Endothelial cell of umbilical vein (primary cell): Measurements from ENCODE around the gene KDM3A.

Experiments
- CTCF ChIP-seq, 2 donors: IDR thresholded peaks; 1 replicate in 1 of 2; 2 replicates in 1 of 2; pipeline ENCODE4 v1.5.1; 2011; ENCODE audit warnings: low read length in 2 of 2, mild to moderate bottlenecking in 2 of 2, moderate library complexity in 2 of 2, control low read depth in 1 of 2, inconsistent platforms in 1 of 2, low read depth in 1 of 2; ENCODE audit not compliant: insufficient read depth in 1 of 2; ENCODE audit errors: extremely low read depth in 1 of 2
- EZH2 ChIP-seq: IDR thresholded peaks from 2 replicates; pipeline ENCODE4 v1.6.1; 2012; ENCODE audit warnings: borderline replicate concordance, low read depth, mild to moderate bottlenecking, moderate library complexity, low read length, inconsistent platforms; ENCODE audit not compliant: severe bottlenecking
- FOS ChIP-seq: IDR thresholded peaks from 2 replicates; pipeline ENCODE4 v1.6.1; 2011; ENCODE audit warnings: mild to moderate bottlenecking, low read length, moderate library complexity, borderline replicate concordance; ENCODE audit not compliant: insufficient read depth
- GATA2 ChIP-seq: IDR thresholded peaks from 2 replicates; pipeline ENCODE4 v1.7.0; 2011; ENCODE audit warnings: low read depth, mild to moderate bottlenecking, moderate library complexity, mixed read lengths, low read length; ENCODE audit not compliant: insufficient read length, insufficient read depth
- JUN ChIP-seq: IDR thresholded peaks from 2 replicates; pipeline ENCODE4 v1.6.1; 2011; ENCODE audit warnings: borderline replicate concordance, low read depth; ENCODE audit not compliant: insufficient read length, insufficient read depth
- MAX ChIP-seq: IDR thresholded peaks from 2 replicates; pipeline ENCODE4 v1.6.1; 2011; ENCODE audit not compliant: insufficient read depth, insufficient read length
- MYC ChIP-seq: IDR thresholded peaks from one replicate; pipeline ENCODE4 v1.6.1; 2011; ENCODE audit warnings: mild to moderate bottlenecking, low read depth, low read length
- POLR2A ChIP-seq: IDR thresholded peaks from 2 replicates; pipeline ENCODE4 v1.6.1; 2012; ENCODE audit warnings: low read depth, mild to moderate bottlenecking, control low read depth, low read length
- POLR2AphosphoS5 ChIP-seq: IDR thresholded peaks from 2 replicates; pipeline ENCODE4 v1.6.1; 2012; ENCODE audit warnings: low read depth, mild to moderate bottlenecking, control low read depth, low read length, moderate library complexity; ENCODE audit not compliant: insufficient read depth

- TF ChIP-seq CTCF (IDR thresholded peaks at IDR 0.05; ENCODE audit: extremely low read depth in 1 of 2, insufficient read depth in 1 of 2, low read depth in 1 of 2, low read length in 2 of 2) (no peak), POLR2A (no peak), EZH2 (no peak), POLR2AphosphoS5 (no peak), MAX (no peak), MYC (no peak), JUN (no peak), FOS (no peak), GATA2 (no peak)
Observed at GRCh38 chr2:86430368-86430767, 10.8 kb upstream of the KDM3A start.
